Measurements from ENCODE around the gene HIVEP1.

DNA sequence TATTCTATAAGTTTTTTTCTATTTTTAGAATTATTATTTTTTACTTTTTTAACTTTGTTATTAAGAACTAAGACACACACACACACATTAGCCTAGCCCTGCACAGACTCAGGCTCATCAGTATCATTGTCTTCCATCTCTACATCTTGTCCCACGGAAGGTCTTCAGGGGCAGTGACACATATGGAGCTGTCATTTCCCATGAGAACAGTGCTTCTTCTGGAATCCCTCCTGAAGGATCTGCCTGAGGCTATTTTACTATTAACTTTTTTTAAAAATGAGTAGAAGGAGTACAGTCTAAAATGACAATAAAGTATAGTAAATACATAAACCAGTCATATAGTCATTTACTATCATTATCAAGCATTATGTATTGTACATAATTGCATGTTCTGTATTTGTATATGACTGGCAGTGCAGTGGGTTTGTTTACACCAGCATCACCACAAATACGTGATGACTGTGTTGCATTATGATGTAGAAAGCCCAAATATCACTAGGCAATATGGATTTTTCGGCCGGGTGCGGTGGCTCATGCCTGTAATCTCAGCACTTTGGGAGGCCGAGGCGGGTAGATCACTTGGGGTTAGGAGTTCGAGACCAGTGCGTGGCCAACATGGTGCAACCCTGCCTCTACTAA, 57.9 kb downstream of the HIVEP1 start:
- TF ChIP-seq, protein P1, sequence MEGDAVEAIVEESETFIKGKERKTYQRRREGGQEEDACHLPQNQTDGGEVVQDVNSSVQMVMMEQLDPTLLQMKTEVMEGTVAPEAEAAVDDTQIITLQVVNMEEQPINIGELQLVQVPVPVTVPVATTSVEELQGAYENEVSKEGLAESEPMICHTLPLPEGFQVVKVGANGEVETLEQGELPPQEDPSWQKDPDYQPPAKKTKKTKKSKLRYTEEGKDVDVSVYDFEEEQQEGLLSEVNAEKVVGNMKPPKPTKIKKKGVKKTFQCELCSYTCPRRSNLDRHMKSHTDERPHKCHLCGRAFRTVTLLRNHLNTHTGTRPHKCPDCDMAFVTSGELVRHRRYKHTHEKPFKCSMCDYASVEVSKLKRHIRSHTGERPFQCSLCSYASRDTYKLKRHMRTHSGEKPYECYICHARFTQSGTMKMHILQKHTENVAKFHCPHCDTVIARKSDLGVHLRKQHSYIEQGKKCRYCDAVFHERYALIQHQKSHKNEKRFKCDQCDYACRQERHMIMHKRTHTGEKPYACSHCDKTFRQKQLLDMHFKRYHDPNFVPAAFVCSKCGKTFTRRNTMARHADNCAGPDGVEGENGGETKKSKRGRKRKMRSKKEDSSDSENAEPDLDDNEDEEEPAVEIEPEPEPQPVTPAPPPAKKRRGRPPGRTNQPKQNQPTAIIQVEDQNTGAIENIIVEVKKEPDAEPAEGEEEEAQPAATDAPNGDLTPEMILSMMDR (conservative IDR thresholded peaks at IDR 0.05): no peak
- TF ChIP-seq EZH2 (IDR thresholded peaks at IDR 0.05; ENCODE audit: low read depth): no peak

Measured in PC-9 (cell line).